K562 (cell line): ENCODE measurements around the gene GABRA5. TPM values are rescaled to one million over a fixed set of nuclear protein-coding genes. Genes with fewer than 3 reads are reported as not detected.

Experiments used
- ATAC-seq: fragments of 200-7000 bp; cut with Tn5 transposase; 3 replicates; pipeline ENCODE4 v1.9.1; 2020; ENCODE audit warnings: moderate library complexity
- BruUV-seq: library from RNA; stranded (reverse); fragments of 400-500 nt; replicated peaks from 2 replicates; lab custom pipeline; 2021; lab: Mats Ljungman, UMichigan
- CTCF ChIA-PET: fragments of 300-600 bp; formaldehyde crosslinking; extraction: SDS; loops from one replicate; lab custom pipeline; 2021; ENCODE audit warnings: low intra/inter-chr PET ratio; lab: Yijun Ruan, JAX
- POLR2A ChIA-PET: fragments of 300-600, 350-650 bp; sonication (Branson Sonifier 250); formaldehyde crosslinking; extraction: SDS; loops from one replicate; lab custom pipeline; 2021; ENCODE audit warnings: antibody characterized with exemption, inconsistent platforms; lab: Yijun Ruan, JAX
- DNase-seq, 4 experiments: peaks; one replicate each; pipeline versions ENCODE4 v3.0.0 to v3.0.0-alpha.2; 2011 to 2018; ENCODE audit warnings: low spot score in 3 of 4, mixed read lengths in 3 of 4; ENCODE audit errors: extremely low read depth in 1 of 4
- FAIRE-seq: peaks from 2 replicates; lab custom pipeline; 2011; peaks lifted over from hg19 to GRCh38; lab: Jason Lieb, UNC
- H2AFZ ChIP-seq: 2 replicates; pipeline ENCODE4 v1.6.0; 2011; ENCODE audit warnings: low read depth, low read length, control low read depth, inconsistent platforms
- H3K27ac ChIP-seq: fragments of 200-600 bp; 3 replicates; pipeline ENCODE4 v1.8.0; 2011; ENCODE audit warnings: low read depth, mild to moderate bottlenecking, control low read depth, inconsistent platforms, low read length, moderate library complexity, mixed read lengths; ENCODE audit errors: extremely low read depth
- H3K27me3 ChIP-seq, 2 experiments: fragments of 300-600 bp in 1 of 2; 2 replicates in 1 of 2; 3 replicates in 1 of 2; pipeline versions ENCODE4 v1.6.0 to v1.8.0; 2011; ENCODE audit warnings: inconsistent platforms in 2 of 2, low read length in 2 of 2, mild to moderate bottlenecking in 1 of 2, mixed read lengths in 1 of 2, moderate library complexity in 1 of 2; ENCODE audit not compliant: control insufficient read depth in 2 of 2, insufficient read depth in 2 of 2
- H3K36me3 ChIP-seq: fragments of 300-600 bp; 3 replicates; pipeline ENCODE4 v1.8.0; 2011; ENCODE audit warnings: mild to moderate bottlenecking, low read length, inconsistent platforms; ENCODE audit not compliant: control insufficient read depth, insufficient read depth
- H3K4me1 ChIP-seq, 2 experiments: fragments of 200-600 bp in 1 of 2; replicated peaks in 1 of 2; 2 replicates in 1 of 2; 3 replicates in 1 of 2; pipeline versions ENCODE4 v1.5.1 to v1.8.0; 2011; ENCODE audit warnings: inconsistent platforms in 2 of 2, low read length in 2 of 2, mild to moderate bottlenecking in 1 of 2, mixed read lengths in 1 of 2, moderate library complexity in 1 of 2; ENCODE audit not compliant: control insufficient read depth in 2 of 2, insufficient read depth in 2 of 2
- H3K4me2 ChIP-seq: 2 replicates; pipeline ENCODE4 v1.6.1; 2011; ENCODE audit warnings: low read length, control low read depth, inconsistent platforms, mixed read lengths; ENCODE audit not compliant: insufficient read depth
- H3K4me3 ChIP-seq: fragments of 200-600 bp; sonication (generic), shearing (Covaris generic); 2 replicates; pipeline ENCODE4 v1.5.1; 2016; ENCODE audit warnings: control low read depth, inconsistent platforms
- H3K79me2 ChIP-seq: fragments of 200-600 bp; 3 replicates; pipeline ENCODE4 v1.8.0; 2011; ENCODE audit warnings: low read length, inconsistent platforms; ENCODE audit not compliant: control insufficient read depth, insufficient read depth
- H3K9ac ChIP-seq, 2 experiments: 2 replicates each; pipeline versions ENCODE4 v1.6.0 to v1.6.1; 2011; ENCODE audit warnings: low read depth in 2 of 2, low read length in 2 of 2, control low read depth in 1 of 2, inconsistent platforms in 1 of 2, mild to moderate bottlenecking in 1 of 2, mixed read lengths in 1 of 2; ENCODE audit not compliant: insufficient read depth in 1 of 2
- H3K9me1 ChIP-seq: one replicate; pipeline ENCODE4 v1.6.0; 2011; ENCODE audit warnings: inconsistent platforms, mild to moderate bottlenecking, low read length, moderate library complexity; ENCODE audit not compliant: control insufficient read depth, insufficient read depth
- H3K9me3 ChIP-seq: replicated peaks from 2 replicates; pipeline ENCODE4 v1.5.1; 2011; ENCODE audit warnings: low read depth, low read length, inconsistent platforms; ENCODE audit not compliant: control insufficient read depth, insufficient read depth
- H4K20me1 ChIP-seq: replicated peaks from 2 replicates; pipeline ENCODE4 v1.6.1; 2011; ENCODE audit warnings: low read length, inconsistent platforms, mixed read lengths; ENCODE audit not compliant: control insufficient read depth, insufficient read depth
- CBFB ChIP-seq: sonication (generic); formaldehyde crosslinking; IDR thresholded peaks from 2 replicates; pipeline ENCODE4 v1.4.0; 2020; ENCODE audit warnings: mild to moderate bottlenecking, missing genetic modification reagents
- CHD1 ChIP-seq: fragments of 200-600 bp; sonication (generic); IDR thresholded peaks from one replicate; pipeline ENCODE4 v1.6.1; 2012; ENCODE audit warnings: mild to moderate bottlenecking, moderate library complexity, low read length, inconsistent platforms
- FOXJ3 ChIP-seq: sonication (generic); formaldehyde crosslinking; IDR thresholded peaks from 2 replicates; pipeline ENCODE4 v1.4.0; 2020; ENCODE audit warnings: mild to moderate bottlenecking, missing genetic modification reagents
- KAT2B ChIP-seq: IDR thresholded peaks from one replicate; pipeline ENCODE4 v1.6.1; 2012; ENCODE audit warnings: low read depth, mild to moderate bottlenecking, control low read depth, inconsistent platforms, low read length, moderate library complexity
- KAT7 ChIP-seq: sonication (generic); formaldehyde crosslinking; IDR thresholded peaks from 2 replicates; pipeline ENCODE4 v1.8.0; 2022; ENCODE audit warnings: missing genetic modification reagents, mild to moderate bottlenecking, borderline replicate concordance
- MYNN ChIP-seq, 2 experiments: sonication (generic); formaldehyde crosslinking in 1 of 2; IDR thresholded peaks; 2 replicates each; pipeline versions ENCODE4 v1.5.0 to v1.6.1; 2016 to 2020; ENCODE audit warnings: antibody characterized with exemption in 1 of 2, missing genetic modification reagents in 1 of 2
- RAD21 ChIP-seq, 2 experiments: fragments of 250-450 bp in 1 of 2; fragments of 450-650 bp in 1 of 2; sonication (Bioruptor Pico) in 1 of 2; formaldehyde crosslinking in 1 of 2; IDR thresholded peaks in 1 of 2; conservative IDR thresholded peaks in 1 of 2; 2 replicates each; pipeline versions ENCODE4 v1.4.0 to v1.8.0; 2020 to 2022; ENCODE audit warnings: mild to moderate bottlenecking in 2 of 2, moderate library complexity in 1 of 2
- RBM17 ChIP-seq: fragments of 200-400 bp; formaldehyde crosslinking; IDR thresholded peaks from 2 replicates; pipeline ENCODE4 v1.6.1; 2017; ENCODE audit warnings: low read depth, mild to moderate bottlenecking, low read length, borderline replicate concordance
- SOX6 ChIP-seq: fragments of 450-650 bp; IDR thresholded peaks from 2 replicates; pipeline ENCODE4 v1.6.1; 2014; ENCODE audit warnings: mild to moderate bottlenecking
- TAF9B ChIP-seq: fragments of 450-650 bp; IDR thresholded peaks from 2 replicates; pipeline ENCODE4 v1.6.1; 2018; ENCODE audit warnings: mild to moderate bottlenecking; ENCODE audit not compliant: partially characterized antibody
- ZC3H8 ChIP-seq: fragments of 450-650 bp; IDR thresholded peaks from 2 replicates; pipeline ENCODE4 v1.6.1; 2017
- WGBS: fragments of 100-300 bp; shearing (Covaris generic); methylation state at CpG from one replicate; pipeline ENCODE4 v1.1.6; 2016; ENCODE audit warnings: low coverage, mixed read lengths; ENCODE audit not compliant: insufficient coverage; ENCODE audit errors: missing lambda C conversion rate; 5-methylcytosine and 5-hydroxymethylcytosine counted together
- in situ Hi-C: fragments of 300-500 bp; cut with MboI; formaldehyde crosslinking; loops from 4 replicates; pipeline ENCODE4 v1.15.0; 2018; ENCODE audit warnings: inconsistent platforms, mixed read lengths
- intact Hi-C: fragments of 100-400 bp; cut with micrococcal nuclease; formaldehyde crosslinking; loops from 2 replicates; pipeline ENCODE4 v1.14.2; 2022
- polyA plus RNA-seq, 8 experiments: library from polyadenylated mRNA; depleted of rRNA in 4 of 8; stranded (reverse) in 5 of 8; unstranded in 3 of 8; fragments of >200 nt; fragmentation: Nextera tagmentation in 2 of 8; fragmentation: Illumina TruSeq in 1 of 8; extraction: Ambion mirVana in 2 of 8; extraction: Trizol in 1 of 8; gene quantifications; 2 replicates each; pipeline versions ENCODE4 v1.2.1 to v1.2.3, GENCODE V29; 2011 to 2014; ENCODE audit warnings: inconsistent platforms in 1 of 8, missing spikeins in 1 of 8
- total RNA-seq, 7 experiments: library from RNA; depleted of rRNA in 6 of 7; stranded (reverse); fragments of >200 nt in 6 of 7; fragmentation: Illumina TruSeq in 2 of 7; extraction: Trizol in 2 of 7; gene quantifications; 2 replicates each; pipeline versions ENCODE4 v1.2.1 to v1.2.3, GENCODE V29; 2011 to 2021; ENCODE audit warnings: low replicate concordance in 1 of 7
- TF ChIP-seq, protein P1 (sequence below): conservative IDR thresholded peaks from 2 replicates; pipeline ENCODE4 v1.6.1; 2011; ENCODE audit warnings: low read depth, mild to moderate bottlenecking, low read length; ENCODE audit not compliant: control insufficient read depth
- TF ChIP-seq, protein P2 (sequence below), 2 experiments: fragments of 450-650 bp; IDR thresholded peaks; 2 replicates each; pipeline ENCODE4 v1.6.1; 2016; ENCODE audit warnings: mild to moderate bottlenecking in 2 of 2, borderline replicate concordance in 1 of 2, low read depth in 1 of 2, moderate library complexity in 1 of 2

The GABRA5 gene
- total and polyA plus RNA-seq, 9 of the 15 experiments (the other 6 are each of a cell fraction or from before 2014, with no cell fraction given) = not detected

DNA sequence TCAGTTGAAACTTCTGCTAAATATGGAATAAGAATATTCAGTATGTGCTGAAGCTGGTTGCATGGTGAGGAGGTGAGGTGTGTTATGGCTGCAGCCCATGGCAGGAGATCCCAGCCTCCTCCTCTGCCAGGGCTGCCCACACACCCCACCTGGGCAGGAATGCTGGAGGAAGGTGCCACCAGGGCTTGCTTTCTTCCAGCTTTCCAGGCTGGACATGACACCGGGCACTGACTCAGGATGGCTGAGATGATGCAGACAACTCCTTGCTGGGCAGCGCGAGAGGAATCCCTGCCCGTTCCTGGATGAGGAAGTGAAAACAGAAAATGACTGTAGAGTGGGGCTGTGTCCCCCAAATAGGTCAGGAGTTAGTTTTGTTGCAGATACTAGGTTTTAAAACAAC is 118.2 kb downstream of the GABRA5 start:
- WGBS = 3% methylated on average over 4 of the region's 4 CpGs
- DNase-seq (no peak), FAIRE-seq (no peak), ATAC-seq (no peak)
- Histone ChIP-seq H3K27me3 (peaks cover 3 to 10% of the 10 kb centered on the region in 2 experiments; a peak in 3 of 5 replicates), H3K27ac (no peak overlapping the region), H4K20me1 (no peaks in the 10 kb centered on the region), H3K4me2 (no peak overlapping the region), H3K9me1 (no peaks in the 10 kb centered on the region), H3K4me3 (no peak overlapping the region), H3K79me2 (no peaks in the 10 kb centered on the region), H3K9me3 (no peaks in the 10 kb centered on the region), H3K4me1 (no peaks in the 10 kb centered on the region), H3K9ac (no peak overlapping the region), H2AFZ (no peak overlapping the region), H3K36me3 (no peaks in the 10 kb centered on the region)
- ChIA-PET CTCF (no interaction called here), POLR2A (no interaction called here)
- BruUV-seq = no TSS peak
- in situ Hi-C loops = no loop called here
- intact Hi-C loops = no loop called here
- TF ChIP-seq, protein P1, sequence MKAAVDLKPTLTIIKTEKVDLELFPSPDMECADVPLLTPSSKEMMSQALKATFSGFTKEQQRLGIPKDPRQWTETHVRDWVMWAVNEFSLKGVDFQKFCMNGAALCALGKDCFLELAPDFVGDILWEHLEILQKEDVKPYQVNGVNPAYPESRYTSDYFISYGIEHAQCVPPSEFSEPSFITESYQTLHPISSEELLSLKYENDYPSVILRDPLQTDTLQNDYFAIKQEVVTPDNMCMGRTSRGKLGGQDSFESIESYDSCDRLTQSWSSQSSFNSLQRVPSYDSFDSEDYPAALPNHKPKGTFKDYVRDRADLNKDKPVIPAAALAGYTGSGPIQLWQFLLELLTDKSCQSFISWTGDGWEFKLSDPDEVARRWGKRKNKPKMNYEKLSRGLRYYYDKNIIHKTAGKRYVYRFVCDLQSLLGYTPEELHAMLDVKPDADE = no peak
- TF ChIP-seq CBFB (CRISPR knock-in tag) (no peak), MYNN (IDR thresholded peaks at IDR 0.05) (no peak), MYNN (CRISPR knock-in tag; IDR thresholded peaks at IDR 0.05) (no peak), RBM17 (no peak), FOXJ3 (CRISPR knock-in tag) (no peak), RAD21 (CRISPR knock-in tag; conservative IDR thresholded peaks at IDR 0.05 in 1 of 2, IDR thresholded peaks at IDR 0.05 in 1 of 2) (no peak), KAT2B (no peak), TAF9B (no peak), SOX6 (no peak), KAT7 (no peak), ZC3H8 (no peak), CHD1 (no peak)
- TF ChIP-seq, protein P2, sequence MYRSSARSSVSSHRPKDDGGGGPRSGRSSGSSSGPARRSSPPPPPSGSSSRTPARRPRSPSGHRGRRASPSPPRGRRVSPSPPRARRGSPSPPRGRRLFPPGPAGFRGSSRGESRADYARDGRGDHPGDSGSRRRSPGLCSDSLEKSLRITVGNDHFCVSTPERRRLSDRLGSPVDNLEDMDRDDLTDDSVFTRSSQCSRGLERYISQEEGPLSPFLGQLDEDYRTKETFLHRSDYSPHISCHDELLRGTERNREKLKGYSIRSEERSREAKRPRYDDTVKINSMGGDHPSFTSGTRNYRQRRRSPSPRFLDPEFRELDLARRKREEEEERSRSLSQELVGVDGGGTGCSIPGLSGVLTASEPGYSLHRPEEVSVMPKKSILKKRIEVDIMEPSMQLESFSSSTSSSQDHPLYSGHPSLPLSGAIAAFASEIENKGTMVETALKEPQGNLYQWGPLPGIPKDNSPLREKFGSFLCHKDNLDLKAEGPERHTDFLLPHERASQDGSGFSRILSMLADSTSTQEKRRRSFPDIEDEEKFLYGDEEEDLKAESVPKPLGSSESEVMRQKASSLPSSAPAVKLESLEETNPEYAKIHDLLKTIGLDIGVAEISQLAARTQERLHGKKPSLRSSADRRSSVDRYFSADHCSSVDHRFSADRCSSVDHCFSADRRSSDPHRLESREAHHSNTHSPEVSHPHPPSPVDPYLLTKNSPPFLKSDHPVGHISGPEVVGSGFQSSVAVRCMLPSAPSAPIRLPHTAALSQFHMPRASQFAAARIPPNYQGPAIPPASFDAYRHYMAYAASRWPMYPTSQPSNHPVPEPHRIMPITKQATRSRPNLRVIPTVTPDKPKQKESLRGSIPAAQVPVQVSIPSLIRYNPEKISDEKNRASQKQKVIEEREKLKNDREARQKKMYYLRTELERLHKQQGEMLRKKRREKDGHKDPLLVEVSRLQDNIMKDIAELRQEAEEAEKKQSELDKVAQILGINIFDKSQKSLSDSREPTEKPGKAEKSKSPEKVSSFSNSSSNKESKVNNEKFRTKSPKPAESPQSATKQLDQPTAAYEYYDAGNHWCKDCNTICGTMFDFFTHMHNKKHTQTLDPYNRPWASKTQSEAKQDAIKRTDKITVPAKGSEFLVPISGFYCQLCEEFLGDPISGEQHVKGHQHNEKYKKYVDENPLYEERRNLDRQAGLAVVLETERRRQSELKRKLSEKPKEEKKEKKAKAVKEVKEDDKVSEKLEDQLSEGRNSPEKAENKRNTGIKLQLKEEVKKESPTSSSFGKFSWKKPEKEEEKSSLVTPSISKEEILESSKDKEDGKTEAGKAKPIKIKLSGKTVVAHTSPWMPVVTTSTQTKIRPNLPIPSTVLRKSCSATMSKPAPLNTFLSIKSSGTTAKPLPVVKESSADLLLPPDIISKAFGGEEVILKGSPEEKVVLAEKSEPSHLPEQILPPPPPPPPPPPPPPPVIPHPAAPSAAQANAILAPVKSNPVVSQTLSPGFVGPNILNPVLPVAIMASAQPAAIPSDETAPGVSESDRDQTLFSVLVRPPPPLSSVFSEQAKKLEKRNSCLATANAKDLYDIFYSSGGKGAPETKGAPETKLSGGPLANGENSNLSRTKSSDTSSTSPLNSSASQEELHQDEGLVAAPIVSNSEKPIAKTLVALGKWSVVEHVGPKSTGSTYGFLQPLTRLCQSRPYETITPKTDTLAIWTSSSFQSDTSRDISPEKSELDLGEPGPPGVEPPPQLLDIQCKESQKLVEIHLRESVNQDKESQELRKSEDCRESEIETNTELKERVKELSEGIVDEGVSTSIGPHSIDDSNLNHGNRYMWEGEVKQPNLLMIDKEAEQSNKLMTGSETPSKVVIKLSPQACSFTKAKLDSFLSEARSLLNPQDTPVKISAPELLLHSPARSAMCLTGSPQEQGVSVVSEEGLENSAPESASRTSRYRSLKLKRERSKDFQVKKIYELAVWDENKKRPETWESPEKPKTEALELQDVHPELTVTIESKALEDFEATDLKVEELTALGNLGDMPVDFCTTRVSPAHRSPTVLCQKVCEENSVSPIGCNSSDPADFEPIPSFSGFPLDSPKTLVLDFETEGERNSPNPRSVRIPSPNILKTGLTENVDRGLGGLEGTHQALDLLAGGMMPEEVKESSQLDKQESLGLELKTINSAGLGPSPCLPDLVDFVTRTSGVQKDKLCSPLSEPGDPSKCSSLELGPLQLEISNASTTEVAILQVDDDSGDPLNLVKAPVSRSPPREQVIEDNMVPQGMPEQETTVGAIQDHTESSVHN (IDR thresholded peaks at IDR 0.05; ENCODE audit: borderline replicate concordance in 1 of 2, low read depth in 1 of 2) = no peak
